LHCN-M2 (cell line): ENCODE data around the gene TMEM231. TPM values are rescaled to one million over a fixed set of nuclear protein-coding genes. Genes with fewer than 3 reads are reported as not detected.
"Not testable (repeated sequence)": the region's sequence is repeated elsewhere in the genome, so short reads cannot be mapped to it uniquely, and the experiment has no call there.

Experiments used
- DNase-seq: peaks from one replicate; pipeline ENCODE4 v3.0.0-alpha.2; 2012; ENCODE audit warnings: low read depth
- polyA plus RNA-seq: library from polyadenylated mRNA; unstranded; fragments of >200 nt; gene quantifications from one replicate; pipeline ENCODE4 v1.2.1, GENCODE V29; 2012; ENCODE audit warnings: missing spikeins
- total RNA-seq: library from RNA; depleted of rRNA; stranded (reverse); fragments of >200 nt; gene quantifications from 2 replicates; pipeline ENCODE4 v1.2.3, GENCODE V29; 2014; rRNA removed

Gene TMEM231
- 6.2 and 8.3 TPM in 2 replicates for total RNA-seq
- 4.5 TPM for polyA plus RNA-seq

GRCh38 chr16:75555707-75556430 lies at the start of gene TMEM231:
Gene TMEM231, minus strand, starts transcription at chr16:75556252. Its CDS starts 43 bp downstream, at chr16:75556209.
- peak; percentile 90 for DNase-seq

- no peak for DNase-seq
Measured at GRCh38 chr16:75603241-75603640, 47.2 kb upstream of the TMEM231 start.

GRCh38 chr16:75599452-75600277 lies 43.6 kb upstream of the TMEM231 start:
- DNase-seq, result no peak

- no peak for DNase-seq
Measured at GRCh38 chr16:75593825-75594820, 38.1 kb upstream of the TMEM231 start.

- DNase-seq, result no peak
Measured at GRCh38 chr16:75593308-75593707, 37.3 kb upstream of the TMEM231 start.

- DNase-seq, result not testable (repeated sequence)
Measured at GRCh38 chr16:75591927-75592326, 35.9 kb upstream of the TMEM231 start.

GRCh38 chr16:75590920-75591843 lies 35.1 kb upstream of the TMEM231 start:
- DNase-seq, result no peak

- no peak for DNase-seq
Measured at GRCh38 chr16:75589306-75589705, 33.3 kb upstream of the TMEM231 start.

GRCh38 chr16:75588716-75589115 lies 32.7 kb upstream of the TMEM231 start:
- no peak for DNase-seq

- no peak for DNase-seq
Measured at GRCh38 chr16:75584108-75584507, 28.1 kb upstream of the TMEM231 start.

GRCh38 chr16:75579281-75579834 lies 23.3 kb upstream of the TMEM231 start:
- no peak for DNase-seq

GRCh38 chr16:75578725-75579124 lies 22.7 kb upstream of the TMEM231 start:
- no peak for DNase-seq

- DNase-seq, result no peak
Measured at GRCh38 chr16:75578212-75578611, 22.2 kb upstream of the TMEM231 start.

- no peak for DNase-seq
Measured at GRCh38 chr16:75576384-75576811, 20.3 kb upstream of the TMEM231 start.

GRCh38 chr16:75575958-75576357 lies 19.9 kb upstream of the TMEM231 start:
- no peak for DNase-seq

GRCh38 chr16:75573955-75574354 lies 17.9 kb upstream of the TMEM231 start:
- DNase-seq, result no peak

GRCh38 chr16:75572864-75573542 lies 17.0 kb upstream of the TMEM231 start:
- no peak for DNase-seq

- no peak for DNase-seq
Measured at GRCh38 chr16:75570396-75571065, 14.5 kb upstream of the TMEM231 start.

- no peak for DNase-seq
Measured at GRCh38 chr16:75567911-75568310, 11.9 kb upstream of the TMEM231 start.
